ENCODE data around the gene ME1.

DNA sequence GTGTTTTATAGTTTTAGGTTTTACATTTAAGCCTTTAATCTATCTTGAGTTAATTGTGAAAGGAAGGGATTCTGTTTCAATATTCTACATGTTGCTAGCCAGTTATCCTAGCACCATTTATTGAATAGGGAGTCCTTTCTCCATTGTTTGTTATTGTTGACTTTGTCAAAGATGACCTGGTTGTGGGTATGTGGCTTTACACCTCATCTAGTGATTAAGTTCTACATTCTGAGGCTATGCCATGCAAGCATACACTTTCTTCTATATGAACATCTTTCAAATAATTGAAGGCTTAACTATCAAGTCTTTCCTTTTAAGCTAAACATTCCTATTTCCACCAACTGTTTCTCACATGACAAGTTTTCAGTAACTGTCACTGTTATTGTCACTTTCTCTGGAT, 46.1 kb downstream of the ME1 start:
- TF ChIP-seq CTCF (IDR thresholded peaks at IDR 0.05) = no peak
- TF ChIP-seq POLR2A (IDR thresholded peaks at IDR 0.05) = no peak
- no peak for TF ChIP-seq EP300 (IDR thresholded peaks at IDR 0.05)
